ENCODE measurements around the gene RASGRF1. TPM values are rescaled to one million over a fixed set of nuclear protein-coding genes. Genes with fewer than 3 reads are reported as not detected.

RASGRF1 gene
- total and polyA plus RNA-seq, 7 donors, result 0.14 to 1.2 (median 0.58) TPM; not detected in 1

GRCh38 chr15:79122391-79122790 lies 31.8 kb upstream of the RASGRF1 start:
- Histone ChIP-seq H3K4me1 (no peaks in the 10 kb centered on the region), H3K4me3 (no peak overlapping the region), H3K27me3 (no peaks in the 10 kb centered on the region), H3K9me3 (no peaks in the 10 kb centered on the region), H3K27ac (no peak overlapping the region), H3K36me3 (no peaks in the 10 kb centered on the region)
- 79 to 86% methylated on average over 5 of the region's 5 CpGs for WGBS, 2 donors
- intact Hi-C loops (cut with DNase I), result no loop called here
- DNase-seq, result no peak
- TF ChIP-seq POLR2A (IDR thresholded peaks at IDR 0.05) (no peak), EP300 (IDR thresholded peaks at IDR 0.05) (no peak), POLR2AphosphoS5 (IDR thresholded peaks at IDR 0.05) (no peak), CTCF (IDR thresholded peaks at IDR 0.05) (no peak)

- 79 to 85% methylated on average over 7 of the region's 7 CpGs for WGBS, 2 donors
- Histone ChIP-seq H3K27me3 (no peaks in the 10 kb centered on the region), H3K4me3 (no peak overlapping the region), H3K36me3 (no peaks in the 10 kb centered on the region), H3K9me3 (no peaks in the 10 kb centered on the region), H3K4me1 (no peaks in the 10 kb centered on the region), H3K27ac (no peak overlapping the region)
- no peak for DNase-seq
- intact Hi-C loops (cut with DNase I), result no loop called here
- TF ChIP-seq EP300 (IDR thresholded peaks at IDR 0.05) (no peak), CTCF (IDR thresholded peaks at IDR 0.05) (no peak), POLR2A (IDR thresholded peaks at IDR 0.05) (no peak), POLR2AphosphoS5 (IDR thresholded peaks at IDR 0.05) (no peak)
These were observed 31.0 kb upstream of the RASGRF1 start for GRCh38 chr15:79121571-79121970.

GRCh38 chr15:79117442-79118204 lies 27.0 kb upstream of the RASGRF1 start:
- Histone ChIP-seq H3K9me3 (no peaks in the 10 kb centered on the region), H3K27me3 (no peaks in the 10 kb centered on the region), H3K36me3 (no peaks in the 10 kb centered on the region), H3K4me1 (no peaks in the 10 kb centered on the region), H3K4me3 (no peak overlapping the region), H3K27ac (no peak overlapping the region)
- TF ChIP-seq CTCF (IDR thresholded peaks at IDR 0.05) (no peak), POLR2AphosphoS5 (IDR thresholded peaks at IDR 0.05) (no peak), POLR2A (IDR thresholded peaks at IDR 0.05) (no peak), EP300 (IDR thresholded peaks at IDR 0.05) (no peak)
- WGBS, 2 donors, result 46 to 64% methylated on average over 3 of the region's 3 CpGs
- DNase-seq, result no peak
- intact Hi-C loops (cut with DNase I), result no loop called here

DNA sequence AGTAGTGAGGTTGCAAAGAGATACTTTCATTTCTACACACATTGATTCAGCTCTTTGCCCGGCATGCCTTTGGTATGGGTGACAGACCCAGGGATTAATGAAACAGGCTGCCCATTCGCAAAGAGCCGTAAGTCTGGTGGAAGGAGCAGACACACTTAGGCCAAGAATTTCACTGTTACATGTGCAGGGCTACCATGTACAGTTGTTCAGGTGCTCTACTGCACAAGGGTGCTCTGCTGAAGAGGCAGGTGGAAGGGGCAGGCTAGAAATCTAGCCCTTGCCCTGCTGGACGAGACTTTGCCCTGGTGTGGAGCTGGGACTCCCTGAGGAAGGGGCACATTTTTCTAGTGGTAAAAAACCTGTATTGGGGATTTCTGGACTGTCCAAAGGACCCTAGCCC lies 26.2 kb upstream of the RASGRF1 start:
- Histone ChIP-seq H3K9me3 (no peaks in the 10 kb centered on the region), H3K27ac (no peak overlapping the region), H3K27me3 (no peaks in the 10 kb centered on the region), H3K36me3 (no peaks in the 10 kb centered on the region), H3K4me1 (no peaks in the 10 kb centered on the region), H3K4me3 (no peak overlapping the region)
- TF ChIP-seq EP300 (IDR thresholded peaks at IDR 0.05), result no peak
- no peak for TF ChIP-seq CTCF (IDR thresholded peaks at IDR 0.05)
- TF ChIP-seq POLR2A (IDR thresholded peaks at IDR 0.05), result no peak
- TF ChIP-seq POLR2AphosphoS5 (IDR thresholded peaks at IDR 0.05), result no peak
- no peak for DNase-seq
- 90 to 91% methylated on average over 4 of the region's 4 CpGs for WGBS, 2 donors
- intact Hi-C loops (cut with DNase I), result no loop called here
